HepG2 (cell line): Measurements from ENCODE around the gene HNRNPA2B1. TPM values are rescaled to one million over a fixed set of nuclear protein-coding genes. Genes with fewer than 3 reads are reported as not detected.

ENCODE experiments used
- ARID2 ChIP-seq: sonication (generic); formaldehyde crosslinking; IDR thresholded peaks from 2 replicates; pipeline ENCODE4 v1.8.1; 2022; ENCODE audit warnings: mild to moderate bottlenecking, missing genetic modification reagents, borderline replicate concordance
- MEIS1 ChIP-seq: sonication (generic); formaldehyde crosslinking; IDR thresholded peaks from 2 replicates; pipeline ENCODE4 v1.9.0; 2021; ENCODE audit warnings: mild to moderate bottlenecking, missing genetic modification reagents, moderate library complexity, borderline replicate concordance
- MIER3 ChIP-seq: IDR thresholded peaks from 2 replicates; pipeline ENCODE4 v1.6.1; 2016; ENCODE audit warnings: missing compliant biosample characterization, borderline replicate concordance
- NFRKB ChIP-seq: fragments of 450-650 bp; IDR thresholded peaks from 2 replicates; pipeline ENCODE4 v1.6.1; 2017
- POLR2AphosphoS2 ChIP-seq: IDR thresholded peaks from 2 replicates; pipeline ENCODE4 v1.6.1; 2011; ENCODE audit warnings: low read depth, low read length, improper control_type of control experiment
- RFXAP ChIP-seq: sonication (generic); formaldehyde crosslinking; IDR thresholded peaks from 2 replicates; pipeline ENCODE4 v1.4.0; 2020; ENCODE audit warnings: missing genetic modification reagents, borderline replicate concordance
- ZNF12 ChIP-seq: sonication (generic); formaldehyde crosslinking; IDR thresholded peaks from 2 replicates; pipeline ENCODE4 v1.5.0; 2020; ENCODE audit warnings: missing genetic modification reagents
- ZNF124 ChIP-seq: sonication (generic); formaldehyde crosslinking; IDR thresholded peaks from 2 replicates; pipeline ENCODE4 v1.4.0; 2020; ENCODE audit warnings: missing genetic modification reagents
- ZNF329 ChIP-seq: sonication (generic); formaldehyde crosslinking; IDR thresholded peaks from 2 replicates; pipeline ENCODE4 v1.9.0; 2021; ENCODE audit warnings: low read depth, mild to moderate bottlenecking, missing genetic modification reagents
- ZNF570 ChIP-seq: sonication (generic); formaldehyde crosslinking; IDR thresholded peaks from 2 replicates; pipeline ENCODE4 v1.4.0; 2020; ENCODE audit warnings: mild to moderate bottlenecking, missing genetic modification reagents, borderline replicate concordance
- ZNF598 ChIP-seq: sonication (generic); formaldehyde crosslinking; IDR thresholded peaks from 2 replicates; pipeline ENCODE4 v1.5.1; 2020; ENCODE audit warnings: mild to moderate bottlenecking, missing genetic modification reagents, borderline replicate concordance
- polyA plus RNA-seq, 8 experiments: library from polyadenylated mRNA; depleted of rRNA in 3 of 8; stranded (reverse) in 7 of 8; unstranded in 1 of 8; fragments of >200 nt; fragmentation: Illumina TruSeq in 4 of 8; extraction: Trizol in 4 of 8; gene quantifications; 2 replicates each; pipeline versions ENCODE4 v1.2.1 to v1.2.3, GENCODE V29; 2011 to 2016; ENCODE audit warnings: low read depth in 4 of 8, missing spikeins in 1 of 8, mixed read lengths in 1 of 8; ENCODE audit not compliant: insufficient read depth in 1 of 8
- total RNA-seq, 5 experiments: library from RNA; depleted of rRNA; stranded (reverse); fragments of >200 nt; fragmentation: Illumina TruSeq; extraction: Trizol; gene quantifications; 2 replicates each; pipeline ENCODE4 v1.2.3, GENCODE V29; 2016; ENCODE audit warnings: low read depth in 1 of 5
- TF ChIP-seq, protein P1 (sequence below): sonication (generic); formaldehyde crosslinking; IDR thresholded peaks from 2 replicates; pipeline ENCODE4 v1.4.0; 2020; ENCODE audit warnings: missing genetic modification reagents
- TF ChIP-seq, protein P2 (sequence below): sonication (generic); formaldehyde crosslinking; IDR thresholded peaks from 2 replicates; pipeline ENCODE4 v1.4.0; 2020; ENCODE audit warnings: mild to moderate bottlenecking, missing genetic modification reagents
- TF ChIP-seq, protein P3 (sequence below): sonication (generic); formaldehyde crosslinking; IDR thresholded peaks from 2 replicates; pipeline ENCODE4 v1.4.0; 2020; ENCODE audit warnings: missing genetic modification reagents, borderline replicate concordance

HNRNPA2B1 gene
- total and polyA plus RNA-seq, 2 of the 13 experiments (the other 11 are each of a cell fraction or from before 2014, with no cell fraction given) = 193 to 412 TPM

DNA sequence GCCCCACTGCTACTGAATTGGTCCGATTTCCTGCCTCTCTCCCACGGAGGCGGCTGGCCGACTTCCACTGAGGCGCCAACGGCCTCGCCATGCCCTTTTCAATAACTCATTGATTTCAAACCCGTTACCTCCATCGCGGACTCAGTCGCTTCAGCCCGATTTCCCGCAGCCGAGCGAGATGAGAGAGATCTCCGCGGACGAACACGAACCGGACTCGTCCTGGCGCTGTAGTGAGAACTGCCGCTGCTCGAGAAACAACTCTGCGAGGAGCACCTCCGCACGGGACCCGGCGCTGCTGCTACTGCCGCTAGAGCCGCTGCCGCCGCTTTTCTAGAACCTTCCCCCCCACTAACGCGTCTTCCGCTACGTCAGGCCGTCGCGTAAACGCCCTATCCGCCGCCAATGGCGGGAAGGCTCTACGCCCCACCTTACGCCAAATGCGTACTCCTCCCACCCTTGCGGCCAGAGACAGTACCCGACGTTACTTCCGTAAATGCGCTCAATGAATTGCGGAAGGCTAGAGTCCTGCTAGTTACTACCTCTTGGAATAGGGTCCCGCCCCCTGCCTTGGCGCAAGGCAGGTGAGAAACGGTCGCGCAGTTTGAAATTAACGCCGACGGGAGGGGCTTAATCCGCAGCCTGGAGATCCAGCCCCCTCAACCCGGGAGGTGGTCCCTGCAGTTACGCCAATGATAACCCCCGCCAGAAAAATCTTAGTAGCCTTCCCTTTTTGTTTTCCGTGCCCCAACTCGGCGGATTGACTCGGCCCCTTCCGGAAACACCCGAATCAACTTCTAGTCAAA is at the start of gene HNRNPA2B1 (continued):
- TF ChIP-seq ZNF329 (CRISPR knock-in tag) (peak; percentile 78), ZNF570 (CRISPR knock-in tag) (peak; percentile 19; the same call in 1 of the 2 replicates), ARID2 (0 out of 2 replicates have a peak, but pooled peaks have one; percentile 60), ZNF124 (CRISPR knock-in tag) (peak; percentile 74; the same call in 1 of the 2 replicates), NFRKB (no peak), ZNF598 (CRISPR knock-in tag) (0 out of 2 replicates have a peak, but pooled peaks have one; percentile 65), POLR2AphosphoS2 (peak; percentile 67; the same call in 1 of the 2 replicates), ZNF12 (no peak), MIER3 (CRISPR knock-in tag) (peak; percentile 52; the same call in 1 of the 2 replicates), MEIS1 (CRISPR knock-in tag) (no peak), RFXAP (peak; percentile 62; the same call in 1 of the 2 replicates)
- TF ChIP-seq, protein P1, sequence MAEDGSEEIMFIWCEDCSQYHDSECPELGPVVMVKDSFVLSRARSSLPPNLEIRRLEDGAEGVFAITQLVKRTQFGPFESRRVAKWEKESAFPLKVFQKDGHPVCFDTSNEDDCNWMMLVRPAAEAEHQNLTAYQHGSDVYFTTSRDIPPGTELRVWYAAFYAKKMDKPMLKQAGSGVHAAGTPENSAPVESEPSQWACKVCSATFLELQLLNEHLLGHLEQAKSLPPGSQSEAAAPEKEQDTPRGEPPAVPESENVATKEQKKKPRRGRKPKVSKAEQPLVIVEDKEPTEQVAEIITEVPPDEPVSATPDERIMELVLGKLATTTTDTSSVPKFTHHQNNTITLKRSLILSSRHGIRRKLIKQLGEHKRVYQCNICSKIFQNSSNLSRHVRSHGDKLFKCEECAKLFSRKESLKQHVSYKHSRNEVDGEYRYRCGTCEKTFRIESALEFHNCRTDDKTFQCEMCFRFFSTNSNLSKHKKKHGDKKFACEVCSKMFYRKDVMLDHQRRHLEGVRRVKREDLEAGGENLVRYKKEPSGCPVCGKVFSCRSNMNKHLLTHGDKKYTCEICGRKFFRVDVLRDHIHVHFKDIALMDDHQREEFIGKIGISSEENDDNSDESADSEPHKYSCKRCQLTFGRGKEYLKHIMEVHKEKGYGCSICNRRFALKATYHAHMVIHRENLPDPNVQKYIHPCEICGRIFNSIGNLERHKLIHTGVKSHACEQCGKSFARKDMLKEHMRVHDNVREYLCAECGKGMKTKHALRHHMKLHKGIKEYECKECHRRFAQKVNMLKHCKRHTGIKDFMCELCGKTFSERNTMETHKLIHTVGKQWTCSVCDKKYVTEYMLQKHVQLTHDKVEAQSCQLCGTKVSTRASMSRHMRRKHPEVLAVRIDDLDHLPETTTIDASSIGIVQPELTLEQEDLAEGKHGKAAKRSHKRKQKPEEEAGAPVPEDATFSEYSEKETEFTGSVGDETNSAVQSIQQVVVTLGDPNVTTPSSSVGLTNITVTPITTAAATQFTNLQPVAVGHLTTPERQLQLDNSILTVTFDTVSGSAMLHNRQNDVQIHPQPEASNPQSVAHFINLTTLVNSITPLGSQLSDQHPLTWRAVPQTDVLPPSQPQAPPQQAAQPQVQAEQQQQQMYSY (CRISPR knock-in tag) = peak; percentile 48
- TF ChIP-seq, protein P2, sequence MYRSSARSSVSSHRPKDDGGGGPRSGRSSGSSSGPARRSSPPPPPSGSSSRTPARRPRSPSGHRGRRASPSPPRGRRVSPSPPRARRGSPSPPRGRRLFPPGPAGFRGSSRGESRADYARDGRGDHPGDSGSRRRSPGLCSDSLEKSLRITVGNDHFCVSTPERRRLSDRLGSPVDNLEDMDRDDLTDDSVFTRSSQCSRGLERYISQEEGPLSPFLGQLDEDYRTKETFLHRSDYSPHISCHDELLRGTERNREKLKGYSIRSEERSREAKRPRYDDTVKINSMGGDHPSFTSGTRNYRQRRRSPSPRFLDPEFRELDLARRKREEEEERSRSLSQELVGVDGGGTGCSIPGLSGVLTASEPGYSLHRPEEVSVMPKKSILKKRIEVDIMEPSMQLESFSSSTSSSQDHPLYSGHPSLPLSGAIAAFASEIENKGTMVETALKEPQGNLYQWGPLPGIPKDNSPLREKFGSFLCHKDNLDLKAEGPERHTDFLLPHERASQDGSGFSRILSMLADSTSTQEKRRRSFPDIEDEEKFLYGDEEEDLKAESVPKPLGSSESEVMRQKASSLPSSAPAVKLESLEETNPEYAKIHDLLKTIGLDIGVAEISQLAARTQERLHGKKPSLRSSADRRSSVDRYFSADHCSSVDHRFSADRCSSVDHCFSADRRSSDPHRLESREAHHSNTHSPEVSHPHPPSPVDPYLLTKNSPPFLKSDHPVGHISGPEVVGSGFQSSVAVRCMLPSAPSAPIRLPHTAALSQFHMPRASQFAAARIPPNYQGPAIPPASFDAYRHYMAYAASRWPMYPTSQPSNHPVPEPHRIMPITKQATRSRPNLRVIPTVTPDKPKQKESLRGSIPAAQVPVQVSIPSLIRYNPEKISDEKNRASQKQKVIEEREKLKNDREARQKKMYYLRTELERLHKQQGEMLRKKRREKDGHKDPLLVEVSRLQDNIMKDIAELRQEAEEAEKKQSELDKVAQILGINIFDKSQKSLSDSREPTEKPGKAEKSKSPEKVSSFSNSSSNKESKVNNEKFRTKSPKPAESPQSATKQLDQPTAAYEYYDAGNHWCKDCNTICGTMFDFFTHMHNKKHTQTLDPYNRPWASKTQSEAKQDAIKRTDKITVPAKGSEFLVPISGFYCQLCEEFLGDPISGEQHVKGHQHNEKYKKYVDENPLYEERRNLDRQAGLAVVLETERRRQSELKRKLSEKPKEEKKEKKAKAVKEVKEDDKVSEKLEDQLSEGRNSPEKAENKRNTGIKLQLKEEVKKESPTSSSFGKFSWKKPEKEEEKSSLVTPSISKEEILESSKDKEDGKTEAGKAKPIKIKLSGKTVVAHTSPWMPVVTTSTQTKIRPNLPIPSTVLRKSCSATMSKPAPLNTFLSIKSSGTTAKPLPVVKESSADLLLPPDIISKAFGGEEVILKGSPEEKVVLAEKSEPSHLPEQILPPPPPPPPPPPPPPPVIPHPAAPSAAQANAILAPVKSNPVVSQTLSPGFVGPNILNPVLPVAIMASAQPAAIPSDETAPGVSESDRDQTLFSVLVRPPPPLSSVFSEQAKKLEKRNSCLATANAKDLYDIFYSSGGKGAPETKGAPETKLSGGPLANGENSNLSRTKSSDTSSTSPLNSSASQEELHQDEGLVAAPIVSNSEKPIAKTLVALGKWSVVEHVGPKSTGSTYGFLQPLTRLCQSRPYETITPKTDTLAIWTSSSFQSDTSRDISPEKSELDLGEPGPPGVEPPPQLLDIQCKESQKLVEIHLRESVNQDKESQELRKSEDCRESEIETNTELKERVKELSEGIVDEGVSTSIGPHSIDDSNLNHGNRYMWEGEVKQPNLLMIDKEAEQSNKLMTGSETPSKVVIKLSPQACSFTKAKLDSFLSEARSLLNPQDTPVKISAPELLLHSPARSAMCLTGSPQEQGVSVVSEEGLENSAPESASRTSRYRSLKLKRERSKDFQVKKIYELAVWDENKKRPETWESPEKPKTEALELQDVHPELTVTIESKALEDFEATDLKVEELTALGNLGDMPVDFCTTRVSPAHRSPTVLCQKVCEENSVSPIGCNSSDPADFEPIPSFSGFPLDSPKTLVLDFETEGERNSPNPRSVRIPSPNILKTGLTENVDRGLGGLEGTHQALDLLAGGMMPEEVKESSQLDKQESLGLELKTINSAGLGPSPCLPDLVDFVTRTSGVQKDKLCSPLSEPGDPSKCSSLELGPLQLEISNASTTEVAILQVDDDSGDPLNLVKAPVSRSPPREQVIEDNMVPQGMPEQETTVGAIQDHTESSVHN (CRISPR knock-in tag) = peak; percentile 69; the same call in 1 of the 2 replicates
- TF ChIP-seq, protein P3, sequence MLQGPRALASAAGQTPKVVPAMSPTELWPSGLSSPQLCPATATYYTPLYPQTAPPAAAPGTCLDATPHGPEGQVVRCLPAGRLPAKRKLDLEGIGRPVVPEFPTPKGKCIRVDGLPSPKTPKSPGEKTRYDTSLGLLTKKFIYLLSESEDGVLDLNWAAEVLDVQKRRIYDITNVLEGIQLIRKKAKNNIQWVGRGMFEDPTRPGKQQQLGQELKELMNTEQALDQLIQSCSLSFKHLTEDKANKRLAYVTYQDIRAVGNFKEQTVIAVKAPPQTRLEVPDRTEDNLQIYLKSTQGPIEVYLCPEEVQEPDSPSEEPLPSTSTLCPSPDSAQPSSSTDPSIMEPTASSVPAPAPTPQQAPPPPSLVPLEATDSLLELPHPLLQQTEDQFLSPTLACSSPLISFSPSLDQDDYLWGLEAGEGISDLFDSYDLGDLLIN (CRISPR knock-in tag) = peak; percentile 69
